GM18907 (cell line): ENCODE results near the gene KIF21B.

Source experiments
- ATAC-seq: cut with Tn5 transposase; IDR thresholded peaks from one replicate; pipeline ENCODE4 v1.9.1; 2021; ENCODE audit warnings: mild to moderate bottlenecking, moderate library complexity; ENCODE audit not compliant: unreplicated experiment

Gene KIF21B

GRCh38 chr1:201023517-201023902 lies at the start of gene KIF21B:
TSS of gene KIF21B (minus strand) at chr1:201023714. CDS start at chr1:201023383, 331 bp downstream.
- peak; percentile 61 for ATAC-seq

GRCh38 chr1:201072922-201073321 lies 49.4 kb upstream of the KIF21B start:
- ATAC-seq: no peak

GRCh38 chr1:201072149-201072548 lies 48.6 kb upstream of the KIF21B start:
- ATAC-seq: no peak

DNA sequence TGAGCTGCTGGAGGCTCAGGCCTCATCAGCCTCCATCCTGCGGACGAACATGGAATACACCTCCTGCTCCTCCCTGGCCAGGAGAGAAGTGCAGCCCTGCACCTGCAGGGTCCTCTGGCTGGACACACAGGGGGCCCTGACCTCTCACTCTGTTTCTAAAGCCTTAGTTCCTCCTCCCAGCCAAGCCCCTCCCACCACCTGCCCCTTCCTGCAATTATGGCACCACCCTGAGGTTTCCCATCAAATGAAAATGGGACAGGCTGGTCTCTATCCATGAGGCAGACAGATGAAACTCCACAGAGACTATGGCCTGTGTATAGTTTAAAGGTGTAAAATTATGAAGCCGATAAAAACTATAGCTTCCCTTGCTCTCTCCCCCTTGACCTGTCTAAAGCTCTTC lies 46.1 kb upstream of the KIF21B start:
- ATAC-seq: no peak

- no peak for ATAC-seq
Measured at GRCh38 chr1:201068976-201069375, 45.5 kb upstream of the KIF21B start.

DNA sequence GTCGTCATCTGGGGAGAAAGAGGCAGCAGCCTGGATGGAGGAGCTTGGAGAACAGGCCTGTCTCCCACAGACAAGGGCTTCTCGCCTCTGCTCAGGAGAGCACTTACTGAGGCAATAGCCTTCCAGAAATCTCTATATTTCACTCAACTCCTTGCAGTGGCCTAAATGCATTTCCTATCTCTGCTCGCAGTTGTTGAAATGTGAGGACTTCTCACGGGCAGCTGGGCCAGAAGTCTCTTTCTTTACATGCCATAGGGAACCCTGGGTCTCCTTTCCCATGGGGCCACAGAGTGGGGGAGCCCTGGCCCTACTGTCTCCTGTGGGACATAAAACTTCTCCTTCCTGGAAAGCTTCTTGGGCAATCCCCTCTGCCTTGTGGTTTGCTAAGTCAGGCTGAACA lies 43.5 kb upstream of the KIF21B start:
- ATAC-seq: no peak

DNA sequence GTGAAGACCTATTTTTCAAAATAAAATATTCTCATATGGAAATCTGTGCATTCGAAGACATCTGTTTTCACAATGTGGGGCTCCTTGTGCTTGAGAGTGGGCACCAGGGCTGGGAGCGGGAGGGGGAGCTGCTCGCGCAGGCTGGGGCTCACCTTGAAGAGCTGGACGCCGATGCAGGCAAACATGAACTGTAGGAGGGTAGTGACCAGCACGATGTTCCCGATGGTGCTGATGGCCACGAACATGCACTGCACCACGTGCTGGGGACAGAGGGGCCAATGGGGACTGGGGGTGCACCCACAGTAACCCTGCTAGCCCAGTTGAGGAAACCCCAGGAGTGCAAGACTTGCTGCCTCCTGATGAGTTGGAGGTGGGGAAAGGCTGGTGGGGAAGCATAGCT lies 42.2 kb upstream of the KIF21B start:
- ATAC-seq: no peak

DNA sequence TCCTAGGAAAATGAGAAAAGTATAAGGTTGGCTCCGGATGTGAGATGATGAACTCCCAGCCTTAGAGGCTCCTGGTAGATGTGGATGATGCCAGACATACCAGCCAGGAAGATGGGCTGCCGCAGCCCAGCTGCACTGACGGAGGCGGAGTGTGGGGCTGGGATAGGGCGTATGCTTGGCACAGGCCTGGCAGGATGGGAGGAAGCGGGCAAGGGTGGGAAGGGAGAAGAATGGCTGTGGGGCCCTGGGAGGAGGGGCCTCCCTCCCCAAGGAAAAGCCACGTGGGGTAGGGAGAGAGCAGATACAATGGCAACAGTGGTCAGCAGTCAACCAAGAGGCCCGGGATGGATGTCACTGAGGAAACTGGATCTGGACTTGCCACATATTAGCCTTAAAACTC lies 41.3 kb upstream of the KIF21B start:
- no peak for ATAC-seq

DNA sequence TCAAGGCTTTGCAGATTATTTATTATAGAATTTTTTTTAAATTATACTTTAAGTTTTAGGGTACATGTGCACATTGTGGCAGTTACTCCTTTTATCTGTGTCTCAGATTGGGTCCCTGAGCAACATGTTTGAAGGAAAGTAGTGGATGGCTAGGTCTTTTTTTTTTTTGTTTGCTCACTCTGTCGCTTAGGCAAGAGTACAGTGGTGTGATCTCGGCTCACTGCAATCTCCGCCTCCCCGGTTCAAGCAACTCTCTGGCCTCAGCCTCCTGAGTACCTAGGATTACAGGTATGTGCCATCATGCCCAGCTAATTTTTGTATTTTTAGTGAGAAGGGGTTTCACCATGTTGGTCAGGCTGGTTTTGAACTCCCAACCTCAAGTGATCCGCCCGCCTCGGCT lies 39.6 kb upstream of the KIF21B start:
- no peak for ATAC-seq

GRCh38 chr1:201062511-201063091 lies 39.1 kb upstream of the KIF21B start:
- no peak for ATAC-seq

GRCh38 chr1:201061886-201062285 lies 38.4 kb upstream of the KIF21B start:
- no peak for ATAC-seq

- no peak for ATAC-seq
Measured at GRCh38 chr1:201061049-201061448, 37.5 kb upstream of the KIF21B start.

- no peak for ATAC-seq
Measured at GRCh38 chr1:201060586-201060985, 37.1 kb upstream of the KIF21B start.

DNA sequence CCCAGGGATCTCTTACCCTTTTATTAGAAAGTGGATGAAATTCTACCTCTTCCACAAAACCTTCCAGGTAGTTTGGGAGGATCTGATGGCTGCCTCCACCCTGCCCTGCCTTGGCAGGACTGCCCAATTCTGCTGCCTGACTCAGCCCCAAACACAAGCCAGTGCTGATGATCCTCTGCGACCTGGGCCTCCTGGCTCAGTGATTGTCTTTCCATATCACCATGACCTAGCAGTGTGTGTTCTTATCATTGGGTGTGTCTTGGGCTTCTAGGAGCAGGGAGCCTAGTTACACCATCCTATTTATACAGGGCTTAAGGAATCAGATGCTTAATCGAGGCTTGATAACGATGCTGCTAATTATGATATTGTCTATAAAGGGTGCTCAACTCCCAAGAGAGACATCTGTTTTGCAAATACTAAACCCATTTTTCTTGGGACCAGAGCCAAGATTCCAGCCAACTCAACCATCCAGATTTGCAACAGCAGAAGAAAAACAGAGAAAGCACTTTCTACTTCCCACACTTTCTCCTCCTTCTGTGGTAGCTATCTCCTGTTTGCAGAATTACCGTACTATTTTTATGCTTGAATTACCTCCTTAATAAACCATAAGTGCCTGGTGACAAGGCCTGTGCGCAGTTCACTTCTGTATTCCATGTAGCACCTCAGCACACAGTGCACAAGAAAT lies 36.5 kb upstream of the KIF21B start:
- no peak for ATAC-seq

DNA sequence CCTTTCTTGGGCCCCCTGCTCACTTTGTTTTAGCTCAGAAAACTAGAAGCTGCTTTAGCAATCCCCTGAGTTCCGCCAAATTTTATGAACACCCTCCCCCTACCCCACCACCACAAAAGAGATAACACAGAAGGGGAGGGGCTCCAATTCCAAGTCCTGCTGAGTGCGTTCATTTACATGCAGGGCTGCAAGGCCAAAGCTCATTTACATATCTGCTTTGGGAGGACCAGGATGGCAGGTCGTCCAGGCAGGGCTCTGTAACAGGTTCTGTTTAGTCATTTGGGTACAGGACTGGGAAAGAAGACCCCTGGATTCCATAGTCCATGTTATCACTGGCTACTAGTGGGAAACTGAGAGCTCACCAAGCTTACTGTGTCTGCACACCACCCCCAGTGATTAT lies 35.9 kb upstream of the KIF21B start:
- ATAC-seq: no peak

- no peak for ATAC-seq
Measured at GRCh38 chr1:201054091-201054543, 30.6 kb upstream of the KIF21B start.

DNA sequence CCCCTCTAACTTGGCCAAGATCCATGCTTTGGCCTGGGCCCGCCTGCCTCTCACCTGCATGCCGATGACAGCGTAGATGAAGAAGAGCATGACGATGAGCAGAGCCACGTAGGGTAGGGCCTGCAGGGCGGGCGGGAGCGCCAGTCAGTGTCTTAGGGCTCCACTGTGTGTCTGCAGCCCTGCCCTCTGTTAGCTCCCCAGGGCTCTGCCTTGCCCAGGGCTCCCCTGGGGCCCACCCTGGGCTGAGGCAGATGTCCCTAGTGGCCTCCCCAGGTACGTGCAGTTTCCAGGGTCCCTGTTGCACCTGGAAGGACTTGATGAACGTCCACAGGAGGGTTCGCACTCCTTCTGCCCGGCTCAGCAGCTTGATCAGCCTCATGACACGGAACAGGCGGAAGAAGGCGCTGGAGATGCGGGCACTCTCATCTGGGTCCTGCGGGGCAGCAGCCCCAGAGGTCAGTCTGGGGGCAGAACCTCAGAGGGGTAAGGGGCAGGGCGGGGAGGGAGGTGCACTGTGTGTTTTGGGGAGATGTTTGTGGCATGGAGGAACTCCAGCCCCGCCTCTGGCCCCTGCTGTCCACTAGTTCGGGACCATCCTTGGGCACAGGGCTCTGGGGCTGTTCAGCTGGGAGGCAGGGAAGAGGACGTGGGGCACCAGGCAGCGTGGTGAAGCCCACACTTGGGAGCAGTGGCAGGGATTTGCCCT lies 29.8 kb upstream of the KIF21B start:
- no peak for ATAC-seq

GRCh38 chr1:201051399-201051798 lies 27.9 kb upstream of the KIF21B start:
- ATAC-seq: no peak

- peak; percentile 42 for ATAC-seq
Measured at GRCh38 chr1:201050515-201051277, 27.2 kb upstream of the KIF21B start.

DNA sequence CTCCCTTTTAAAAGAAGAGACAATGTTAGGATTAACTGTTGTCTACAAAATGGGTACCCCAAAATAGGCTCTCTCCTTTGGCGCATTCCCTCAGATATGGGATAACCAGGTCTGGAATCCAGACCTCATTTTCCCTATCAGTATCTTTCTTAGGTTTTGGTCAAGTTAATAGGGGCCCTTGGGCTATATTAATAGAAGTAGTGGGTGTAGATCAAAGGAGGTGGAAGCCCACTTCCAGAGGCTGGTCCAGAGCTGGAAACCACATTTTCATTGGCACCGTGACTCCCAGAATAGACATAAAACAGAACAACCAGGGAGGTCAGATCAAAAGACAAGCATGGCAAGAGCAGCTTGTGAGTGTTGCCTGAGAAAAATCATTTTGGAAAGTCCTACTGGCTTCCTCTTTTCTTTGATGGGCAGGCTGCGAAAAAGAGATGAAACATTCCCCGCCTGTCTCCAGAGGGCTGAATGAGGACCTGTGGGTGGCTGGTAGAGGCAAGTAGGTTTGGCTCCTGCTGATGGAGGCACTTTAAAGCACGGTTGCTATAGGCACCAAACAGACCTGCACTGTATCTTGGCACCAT lies 25.8 kb upstream of the KIF21B start:
- no peak for ATAC-seq

DNA sequence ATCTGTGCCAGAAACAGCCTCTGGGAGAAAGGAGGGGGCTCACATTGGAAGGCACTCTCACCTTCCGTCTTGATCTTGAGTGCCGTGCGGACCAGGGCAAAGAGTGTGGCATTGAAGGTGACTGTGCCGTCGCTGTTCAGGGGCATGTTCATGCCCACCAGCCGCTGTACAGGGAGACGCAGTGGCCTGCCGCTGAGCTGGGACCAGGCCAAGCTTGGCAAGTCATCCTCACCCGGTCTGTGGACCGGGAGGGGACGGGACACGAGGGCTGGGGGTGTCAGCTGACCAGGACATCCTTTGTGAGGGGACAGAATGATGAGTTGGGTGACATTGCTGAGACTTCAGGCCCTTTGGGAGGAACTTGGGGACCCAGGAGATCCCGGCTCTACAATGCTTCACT lies 25.0 kb upstream of the KIF21B start:
- ATAC-seq: no peak
